BE2C (cell line): ENCODE data around the gene BCL2L13.

Source experiments
- DNase-seq: peaks from one replicate; pipeline ENCODE4 v3.0.0-alpha.2; 2020
- H3K27me3 ChIP-seq: fragments of 250-450 bp; sonication (Bioruptor Pico); 2 replicates; pipeline ENCODE4 v1.5.1; 2020; ENCODE audit warnings: mild to moderate bottlenecking
- H3K36me3 ChIP-seq: fragments of 250-450 bp; sonication (Bioruptor Pico); 2 replicates; pipeline ENCODE4 v1.5.1; 2020; ENCODE audit warnings: mild to moderate bottlenecking
- H3K4me1 ChIP-seq: fragments of 250-450 bp; sonication (Bioruptor Pico); 2 replicates; pipeline ENCODE4 v1.5.1; 2020
- H3K4me3 ChIP-seq: 2 replicates; pipeline ENCODE4 v1.5.1; 2011; ENCODE audit warnings: low read depth, low read length
- H3K9me3 ChIP-seq: fragments of 250-450 bp; sonication (Bioruptor Pico); 2 replicates; pipeline ENCODE4 v1.5.1; 2020
- TF ChIP-seq, protein P1 (sequence below): IDR thresholded peaks from 2 replicates; pipeline ENCODE4 v1.5.1; 2012; ENCODE audit warnings: mild to moderate bottlenecking, low read depth, low read length

Gene BCL2L13

DNA sequence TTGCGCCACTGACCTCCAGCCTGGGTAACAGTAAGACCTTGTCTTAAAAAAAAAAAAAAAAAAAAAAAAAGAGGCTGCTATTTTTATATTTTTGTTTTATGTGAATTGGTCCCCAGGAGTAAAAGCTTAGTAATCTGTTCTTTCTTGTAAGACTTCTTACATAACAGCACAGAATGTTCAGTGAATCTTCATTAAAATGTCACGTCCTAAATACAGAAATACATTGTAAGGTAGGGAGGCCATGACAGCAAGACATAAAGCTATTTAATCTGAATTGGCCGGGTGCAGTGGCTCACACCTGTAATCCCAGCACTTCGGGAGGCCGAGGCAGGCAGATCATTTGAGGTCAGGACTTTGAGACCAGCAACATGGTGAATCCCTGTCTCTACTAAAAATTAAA is 71.5 kb downstream of the BCL2L13 start:
- TF ChIP-seq, protein P1, sequence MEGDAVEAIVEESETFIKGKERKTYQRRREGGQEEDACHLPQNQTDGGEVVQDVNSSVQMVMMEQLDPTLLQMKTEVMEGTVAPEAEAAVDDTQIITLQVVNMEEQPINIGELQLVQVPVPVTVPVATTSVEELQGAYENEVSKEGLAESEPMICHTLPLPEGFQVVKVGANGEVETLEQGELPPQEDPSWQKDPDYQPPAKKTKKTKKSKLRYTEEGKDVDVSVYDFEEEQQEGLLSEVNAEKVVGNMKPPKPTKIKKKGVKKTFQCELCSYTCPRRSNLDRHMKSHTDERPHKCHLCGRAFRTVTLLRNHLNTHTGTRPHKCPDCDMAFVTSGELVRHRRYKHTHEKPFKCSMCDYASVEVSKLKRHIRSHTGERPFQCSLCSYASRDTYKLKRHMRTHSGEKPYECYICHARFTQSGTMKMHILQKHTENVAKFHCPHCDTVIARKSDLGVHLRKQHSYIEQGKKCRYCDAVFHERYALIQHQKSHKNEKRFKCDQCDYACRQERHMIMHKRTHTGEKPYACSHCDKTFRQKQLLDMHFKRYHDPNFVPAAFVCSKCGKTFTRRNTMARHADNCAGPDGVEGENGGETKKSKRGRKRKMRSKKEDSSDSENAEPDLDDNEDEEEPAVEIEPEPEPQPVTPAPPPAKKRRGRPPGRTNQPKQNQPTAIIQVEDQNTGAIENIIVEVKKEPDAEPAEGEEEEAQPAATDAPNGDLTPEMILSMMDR: no peak
- DNase-seq: no peak
- no peak overlapping the region for H3K4me3 ChIP-seq
- H3K4me1 ChIP-seq: peaks cover 22% of the 10 kb centered on the region
- peaks cover 9% of the 10 kb centered on the region for H3K36me3 ChIP-seq
- no peaks in the 10 kb centered on the region; the same call in 1 of the 2 replicates for H3K27me3 ChIP-seq
- no peaks in the 10 kb centered on the region for H3K9me3 ChIP-seq

DNA sequence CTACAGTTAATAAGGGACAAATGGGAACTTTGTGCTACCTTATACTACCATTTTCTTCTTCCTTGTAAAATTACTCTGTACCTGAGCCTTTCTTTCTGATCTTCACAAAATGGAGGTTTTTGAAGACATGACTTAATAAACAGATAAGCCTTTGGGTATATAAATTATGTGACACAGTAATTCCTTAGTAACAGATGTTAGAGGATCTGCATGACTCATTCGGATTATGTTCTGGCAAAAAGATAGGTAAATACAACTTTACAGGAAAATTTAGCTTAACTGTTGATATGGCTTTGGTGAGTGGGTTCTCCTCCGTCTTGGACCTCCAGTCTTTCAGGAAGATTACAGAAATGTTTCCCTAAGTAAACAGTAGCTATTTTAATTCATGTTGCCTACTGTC is 73.9 kb downstream of the BCL2L13 start:
- no peaks in the 10 kb centered on the region; the same call in 1 of the 2 replicates for H3K27me3 ChIP-seq
- no peak overlapping the region for H3K4me3 ChIP-seq
- no peaks in the 10 kb centered on the region for H3K9me3 ChIP-seq
- no peak for DNase-seq
- TF ChIP-seq, protein P1: no peak
- peaks cover 2% of the 10 kb centered on the region for H3K36me3 ChIP-seq
- H3K4me1 ChIP-seq: peaks cover 14% of the 10 kb centered on the region

DNA sequence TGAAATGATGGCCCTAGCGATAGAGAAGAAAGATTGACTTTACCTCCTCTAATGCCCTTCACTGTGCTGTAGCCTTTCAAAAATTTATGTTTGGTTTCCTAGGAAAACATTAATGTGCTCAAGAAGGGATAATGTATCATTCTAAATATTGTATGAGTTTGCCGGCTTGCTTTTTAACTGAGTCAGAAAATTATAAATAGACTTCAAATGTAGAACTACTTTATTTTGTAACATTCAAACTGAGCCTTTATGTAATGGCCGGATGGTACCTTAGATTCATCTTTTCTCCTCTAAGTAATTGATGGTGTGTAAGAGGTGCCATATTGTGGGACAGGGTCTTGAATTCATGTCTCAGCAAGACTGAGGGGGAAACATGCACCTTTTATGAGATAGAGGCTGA is 78.0 kb downstream of the BCL2L13 start:
- Histone ChIP-seq H3K36me3 (no peaks in the 10 kb centered on the region; the same call in 1 of the 2 replicates), H3K4me1 (peaks cover 6% of the 10 kb centered on the region; the same call in 1 of the 2 replicates), H3K9me3 (no peaks in the 10 kb centered on the region), H3K4me3 (no peak overlapping the region), H3K27me3 (no peaks in the 10 kb centered on the region)
- DNase-seq: no peak
- TF ChIP-seq, protein P1: no peak

DNA sequence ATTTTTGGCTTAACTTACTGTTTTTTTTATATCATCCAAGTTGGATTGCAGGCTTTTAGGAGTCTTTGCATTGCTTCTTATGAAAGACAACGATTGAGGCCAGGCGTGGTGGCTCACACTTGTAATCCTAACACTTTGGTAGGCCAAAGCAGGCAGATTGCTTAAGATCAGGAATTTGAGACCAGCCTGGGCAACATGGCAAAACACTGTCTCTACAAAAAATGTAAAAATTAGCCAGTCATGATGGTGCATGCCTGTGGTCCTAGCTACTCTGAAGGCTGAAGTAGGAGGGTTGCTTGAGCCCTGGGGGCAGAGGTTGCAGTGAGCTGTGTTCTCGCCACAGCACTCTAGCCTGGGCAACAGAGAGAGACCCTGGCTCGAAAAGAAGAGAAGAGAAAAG is 79.2 kb downstream of the BCL2L13 start:
- Histone ChIP-seq H3K27me3 (no peaks in the 10 kb centered on the region), H3K4me1 (peaks cover 4% of the 10 kb centered on the region; the same call in 1 of the 2 replicates), H3K9me3 (no peaks in the 10 kb centered on the region), H3K4me3 (no peak overlapping the region), H3K36me3 (no peaks in the 10 kb centered on the region)
- TF ChIP-seq, protein P1: no peak
- DNase-seq: no peak

DNA sequence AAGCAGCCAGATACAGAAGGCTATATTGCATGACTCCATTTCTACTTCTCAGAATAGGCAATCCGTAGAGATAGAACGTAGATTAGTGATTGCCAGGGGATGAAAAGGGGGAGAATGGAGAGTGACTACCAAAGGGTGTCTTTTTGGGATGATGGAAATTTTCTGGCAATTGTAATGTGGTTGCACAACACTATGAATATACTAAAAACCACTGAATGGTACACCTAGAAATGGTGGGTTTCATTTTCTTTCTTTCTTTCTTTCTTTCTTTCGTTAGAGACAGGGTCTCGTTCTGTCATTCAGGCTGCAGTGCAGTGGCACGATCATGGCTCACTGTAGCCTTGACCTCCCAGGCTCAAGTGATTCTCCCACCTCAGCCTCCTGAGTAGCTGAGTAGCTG is 81.4 kb downstream of the BCL2L13 start:
- H3K27me3 ChIP-seq: no peaks in the 10 kb centered on the region
- no peaks in the 10 kb centered on the region for H3K9me3 ChIP-seq
- DNase-seq: no peak
- H3K4me1 ChIP-seq: peaks cover 6% of the 10 kb centered on the region; the same call in 1 of the 2 replicates
- H3K36me3 ChIP-seq: no peaks in the 10 kb centered on the region
- H3K4me3 ChIP-seq: no peak overlapping the region
- TF ChIP-seq, protein P1: no peak

DNA sequence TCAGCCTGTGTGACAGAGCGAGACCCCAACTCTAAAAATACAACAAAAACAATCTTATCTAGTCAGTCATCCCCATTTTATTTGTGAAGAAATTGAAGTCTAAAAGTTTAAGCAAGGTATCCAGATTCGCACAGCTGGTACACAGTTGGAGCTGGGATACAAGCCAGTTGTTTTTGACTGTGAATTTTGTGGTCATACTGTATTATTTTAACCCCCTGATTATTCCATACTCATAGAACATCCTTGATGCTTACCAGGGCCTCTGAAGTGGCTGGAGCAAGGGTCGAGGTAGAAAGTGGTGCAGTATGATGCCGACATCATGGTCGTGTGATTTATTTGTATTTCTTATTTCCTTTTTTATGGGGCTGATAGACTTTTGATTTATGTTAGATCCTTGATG is 85.7 kb downstream of the BCL2L13 start:
- peaks cover 24% of the 10 kb centered on the region for H3K36me3 ChIP-seq
- TF ChIP-seq, protein P1: no peak
- DNase-seq: no peak
- no peaks in the 10 kb centered on the region for H3K27me3 ChIP-seq
- H3K4me3 ChIP-seq: no peak overlapping the region
- peaks cover 10% of the 10 kb centered on the region for H3K4me1 ChIP-seq
- no peaks in the 10 kb centered on the region for H3K9me3 ChIP-seq
